ENCODE data around the gene SPPL3.

The SPPL3 gene

GRCh38 chr12:120822832-120823503, 81.2 kb downstream of the SPPL3 start:
- Histone ChIP-seq H2AFZ (ENCODE audit: low read depth) (no peak overlapping the region), H3K4me3 (IDR thresholded peaks at IDR 0.05; ENCODE audit: insufficient read depth, low read depth, low read length) (no peak overlapping the region), H3K36me3 (ENCODE audit: insufficient read depth) (no peaks in the 10 kb centered on the region), H3K27ac (no peak overlapping the region), H3K4me2 (no peak overlapping the region), H3K27me3 (ENCODE audit: insufficient read depth, low read depth) (no peaks in the 10 kb centered on the region), H3K4me1 (ENCODE audit: low read depth, poor library complexity, severe bottlenecking) (no peaks in the 10 kb centered on the region), H4K20me1 (ENCODE audit: insufficient read depth) (no peaks in the 10 kb centered on the region), H3K79me2 (ENCODE audit: insufficient read depth, low read depth) (no peaks in the 10 kb centered on the region; the same call in 1 of the 2 replicates), H3K9ac (no peak overlapping the region)
- TF ChIP-seq CTCF (conservative IDR thresholded peaks at IDR 0.05; ENCODE audit: low read depth, low read length), result no peak

- H3K4me2 ChIP-seq, result no peak overlapping the region
- no peak overlapping the region for H3K9ac ChIP-seq
- no peaks in the 10 kb centered on the region for H3K4me1 ChIP-seq (ENCODE audit: low read depth, poor library complexity, severe bottlenecking)
- H4K20me1 ChIP-seq (ENCODE audit: insufficient read depth), result no peaks in the 10 kb centered on the region
- no peaks in the 10 kb centered on the region for H3K36me3 ChIP-seq (ENCODE audit: insufficient read depth)
- no peak overlapping the region for H2AFZ ChIP-seq (ENCODE audit: low read depth)
- no peaks in the 10 kb centered on the region; the same call in 1 of the 2 replicates for H3K79me2 ChIP-seq (ENCODE audit: insufficient read depth, low read depth)
- H3K27ac ChIP-seq, result no peak overlapping the region
- TF ChIP-seq CTCF (conservative IDR thresholded peaks at IDR 0.05; ENCODE audit: low read depth, low read length), result no peak
- no peak overlapping the region for H3K4me3 ChIP-seq (IDR thresholded peaks at IDR 0.05; ENCODE audit: insufficient read depth, low read depth, low read length)
- H3K27me3 ChIP-seq (ENCODE audit: insufficient read depth, low read depth), result no peaks in the 10 kb centered on the region
Observed at GRCh38 chr12:120821878-120822277, 82.3 kb downstream of the SPPL3 start.

- Histone ChIP-seq H3K4me1 (ENCODE audit: low read depth, poor library complexity, severe bottlenecking) (peaks cover 4% of the 10 kb centered on the region), H4K20me1 (ENCODE audit: insufficient read depth) (no peaks in the 10 kb centered on the region), H3K9ac (no peak overlapping the region), H3K79me2 (ENCODE audit: insufficient read depth, low read depth) (no peaks in the 10 kb centered on the region; the same call in 1 of the 2 replicates), H3K27me3 (ENCODE audit: insufficient read depth, low read depth) (no peaks in the 10 kb centered on the region), H3K36me3 (ENCODE audit: insufficient read depth) (no peaks in the 10 kb centered on the region), H3K4me3 (IDR thresholded peaks at IDR 0.05; ENCODE audit: insufficient read depth, low read depth, low read length) (no peak overlapping the region), H3K27ac (no peak overlapping the region), H3K4me2 (no peak overlapping the region), H2AFZ (ENCODE audit: low read depth) (no peak overlapping the region)
- TF ChIP-seq CTCF (conservative IDR thresholded peaks at IDR 0.05; ENCODE audit: low read depth, low read length), result no peak
Observed at GRCh38 chr12:120820884-120821510, 83.2 kb downstream of the SPPL3 start.

GRCh38 chr12:120818416-120818815, 85.7 kb downstream of the SPPL3 start:
- TF ChIP-seq CTCF (conservative IDR thresholded peaks at IDR 0.05; ENCODE audit: low read depth, low read length), result no peak
- no peaks in the 10 kb centered on the region for H4K20me1 ChIP-seq (ENCODE audit: insufficient read depth)

More at GRCh38 chr12:120818416-120818815, 85.7 kb downstream of the SPPL3 start:
- Histone ChIP-seq H2AFZ (ENCODE audit: low read depth) (no peak overlapping the region), H3K27ac (no peak overlapping the region), H3K79me2 (ENCODE audit: insufficient read depth, low read depth) (no peaks in the 10 kb centered on the region; the same call in 1 of the 2 replicates), H3K9ac (no peak overlapping the region), H3K4me2 (no peak overlapping the region), H3K36me3 (ENCODE audit: insufficient read depth) (no peaks in the 10 kb centered on the region), H3K27me3 (ENCODE audit: insufficient read depth, low read depth) (no peaks in the 10 kb centered on the region), H3K4me3 (IDR thresholded peaks at IDR 0.05; ENCODE audit: insufficient read depth, low read depth, low read length) (no peak overlapping the region), H3K4me1 (ENCODE audit: low read depth, poor library complexity, severe bottlenecking) (peaks cover 17% of the 10 kb centered on the region)
